HepG2 (cell line): ENCODE measurements around the gene DMKN. TPM values are rescaled to one million over a fixed set of nuclear protein-coding genes. Genes with fewer than 3 reads are reported as not detected.

ENCODE experiments used
- ARID4A ChIP-seq: sonication (generic); formaldehyde crosslinking; IDR thresholded peaks from 2 replicates; pipeline ENCODE4 v1.5.0; 2020; ENCODE audit warnings: mild to moderate bottlenecking, missing genetic modification reagents, borderline replicate concordance
- MIXL1 ChIP-seq: IDR thresholded peaks from 2 replicates; pipeline ENCODE4 v1.6.1; 2016
- ZBTB40 ChIP-seq, 2 experiments: fragments of 450-650 bp in 1 of 2; sonication (generic) in 1 of 2; formaldehyde crosslinking in 1 of 2; IDR thresholded peaks; 2 replicates each; pipeline versions ENCODE4 v1.6.1 to v1.8.0; 2016 to 2022; ENCODE audit warnings: antibody characterized with exemption in 1 of 2, mild to moderate bottlenecking in 1 of 2, missing genetic modification reagents in 1 of 2
- ZBTB7A ChIP-seq: sonication (generic); formaldehyde crosslinking; IDR thresholded peaks from 2 replicates; pipeline ENCODE4 v1.8.0; 2022; ENCODE audit warnings: mild to moderate bottlenecking, missing genetic modification reagents
- ZKSCAN1 ChIP-seq: fragments of 150-350 bp; IDR thresholded peaks from 2 replicates; pipeline ENCODE4 v1.6.1; 2014; ENCODE audit warnings: low read length
- polyA plus RNA-seq, 8 experiments: library from polyadenylated mRNA; depleted of rRNA in 3 of 8; stranded (reverse) in 7 of 8; unstranded in 1 of 8; fragments of >200 nt; fragmentation: Illumina TruSeq in 4 of 8; extraction: Trizol in 4 of 8; gene quantifications; 2 replicates each; pipeline versions ENCODE4 v1.2.1 to v1.2.3, GENCODE V29; 2011 to 2016; ENCODE audit warnings: low read depth in 4 of 8, missing spikeins in 1 of 8, mixed read lengths in 1 of 8; ENCODE audit not compliant: insufficient read depth in 1 of 8
- total RNA-seq, 5 experiments: library from RNA; depleted of rRNA; stranded (reverse); fragments of >200 nt; fragmentation: Illumina TruSeq; extraction: Trizol; gene quantifications; 2 replicates each; pipeline ENCODE4 v1.2.3, GENCODE V29; 2016; ENCODE audit warnings: low read depth in 1 of 5

DMKN gene
- total and polyA plus RNA-seq, 2 of the 13 experiments (the other 11 are each of a cell fraction or from before 2014, with no cell fraction given), result 50.8 to 57.1 TPM

- TF ChIP-seq ZBTB40 (IDR thresholded peaks at IDR 0.05) (no peak), ZBTB40 (CRISPR knock-in tag; IDR thresholded peaks at IDR 0.05) (no peak; the same call in 1 of the 2 replicates), ZBTB7A (CRISPR knock-in tag) (peak; percentile 63; the same call in 1 of the 2 replicates), ARID4A (peak; percentile 39; the same call in 1 of the 2 replicates), MIXL1 (CRISPR knock-in tag) (0 out of 2 replicates have a peak, but pooled peaks have one; percentile 11), ZKSCAN1 (no peak)
Measured at GRCh38 chr19:35509861-35510625, 3.4 kb downstream of the DMKN start (continued).
